Fibroblast of lung (primary cell): ENCODE results near the gene ESR2. TPM values are rescaled to one million over a fixed set of nuclear protein-coding genes. Genes with fewer than 3 reads are reported as not detected.

Experiments
- DNase-seq, 2 donors: peaks; one replicate each; pipeline versions ENCODE4 v3.0.0 to v3.0.0-alpha.2; 2010; ENCODE audit warnings: low read depth in 2 of 2
- H2AFZ ChIP-seq: 2 replicates; pipeline ENCODE4 v1.5.1; 2012; ENCODE audit warnings: low read length, control low read depth, inconsistent platforms
- H3K27ac ChIP-seq: 2 replicates; pipeline ENCODE4 v1.5.1; 2011; ENCODE audit warnings: low read length, control low read depth; ENCODE audit not compliant: insufficient read depth
- H3K27me3 ChIP-seq: 2 replicates; pipeline ENCODE4 v1.5.1; 2011; ENCODE audit warnings: mild to moderate bottlenecking, low read length; ENCODE audit not compliant: control insufficient read depth, insufficient read depth
- H3K36me3 ChIP-seq: 2 replicates; pipeline ENCODE4 v1.5.1; 2011; ENCODE audit warnings: low read length; ENCODE audit not compliant: control insufficient read depth, insufficient read depth
- H3K4me1 ChIP-seq: 2 replicates; pipeline ENCODE4 v1.5.1; 2011; ENCODE audit warnings: low read length; ENCODE audit not compliant: control insufficient read depth, insufficient read depth; ENCODE audit errors: extremely low read depth
- H3K4me2 ChIP-seq: 2 replicates; pipeline ENCODE4 v1.5.1; 2011; ENCODE audit warnings: low read length, control low read depth; ENCODE audit not compliant: insufficient read depth; ENCODE audit errors: extremely low read depth
- H3K4me3 ChIP-seq, 4 experiments: fragments of 200-600 bp in 1 of 4; sonication (generic) in 1 of 4; replicated peaks in 1 of 4; 2 replicates each; pipeline ENCODE4 v1.5.1; 2011 to 2016; ENCODE audit warnings: low read length in 4 of 4, low read depth in 3 of 4, mild to moderate bottlenecking in 3 of 4, control low read depth in 2 of 4, inconsistent platforms in 1 of 4, mixed read lengths in 1 of 4; ENCODE audit not compliant: insufficient read depth in 1 of 4; ENCODE audit errors: control extremely low read depth in 1 of 4
- H3K79me2 ChIP-seq: 2 replicates; pipeline ENCODE4 v1.5.1; 2012; ENCODE audit warnings: mild to moderate bottlenecking, low read length, inconsistent platforms; ENCODE audit not compliant: control insufficient read depth, insufficient read depth
- H3K9ac ChIP-seq: 2 replicates; pipeline ENCODE4 v1.5.1; 2011; ENCODE audit warnings: mild to moderate bottlenecking, low read length, control low read depth; ENCODE audit not compliant: insufficient read depth
- H3K9me3 ChIP-seq: 2 replicates; pipeline ENCODE4 v1.5.1; 2012; ENCODE audit warnings: low read depth, low read length; ENCODE audit not compliant: control insufficient read depth, insufficient read depth
- H4K20me1 ChIP-seq: 2 replicates; pipeline ENCODE4 v1.5.1; 2011; ENCODE audit warnings: low read length; ENCODE audit not compliant: control insufficient read depth, insufficient read depth; ENCODE audit errors: extremely low read depth
- CTCF ChIP-seq, 2 donors: IDR thresholded peaks in 1 of 2; conservative IDR thresholded peaks in 1 of 2; 1 replicate in 1 of 2; 2 replicates in 1 of 2; pipeline ENCODE4 v1.5.1; 2011 to 2012; ENCODE audit warnings: low read length in 2 of 2, control low read depth in 1 of 2, inconsistent platforms in 1 of 2, low read depth in 1 of 2, mild to moderate bottlenecking in 1 of 2
- EZH2 ChIP-seq: IDR thresholded peaks from 2 replicates; pipeline ENCODE4 v1.5.1; 2012; ENCODE audit warnings: low read length, control low read depth, mild to moderate bottlenecking; ENCODE audit errors: missing control alignments
- polyA plus RNA-seq, 2 donors: library from polyadenylated mRNA; depleted of rRNA in 1 of 2; stranded (reverse) in 1 of 2; unstranded in 1 of 2; fragments of >200 nt; gene quantifications; 2 replicates each; pipeline ENCODE4 v1.2.1, GENCODE V29; 2011 to 2012; ENCODE audit warnings: missing spikeins in 1 of 2
- total RNA-seq: library from RNA; depleted of rRNA; stranded (reverse); fragments of >200 nt; gene quantifications from 2 replicates; pipeline ENCODE4 v1.2.1, GENCODE V29; 2014

The ESR2 gene
- total and polyA plus RNA-seq, 2 donors (not counting 1 experiment from before 2014, with no cell fraction given): 0.02 to 0.66 TPM

- no peaks in the 10 kb centered on the region for H3K4me1 ChIP-seq
- no peak overlapping the region for H3K27ac ChIP-seq
- no peak for DNase-seq
- H3K36me3 ChIP-seq: no peaks in the 10 kb centered on the region
- no peak overlapping the region for H2AFZ ChIP-seq
- no peaks in the 10 kb centered on the region for H3K27me3 ChIP-seq
- H4K20me1 ChIP-seq: no peaks in the 10 kb centered on the region
- H3K4me3 ChIP-seq: no peak overlapping the region
- no peaks in the 10 kb centered on the region for H3K9me3 ChIP-seq
- TF ChIP-seq EZH2 (no peak), CTCF (conservative IDR thresholded peaks at IDR 0.05 in 1 of 2, IDR thresholded peaks at IDR 0.05 in 1 of 2; ENCODE audit: low read depth in 1 of 2, low read length in 2 of 2) (no peak)
- no peaks in the 10 kb centered on the region for H3K79me2 ChIP-seq
- no peak overlapping the region for H3K4me2 ChIP-seq
- no peak overlapping the region for H3K9ac ChIP-seq
Measured at GRCh38 chr14:64059454-64060198, 234.5 kb downstream of the ESR2 start.

GRCh38 chr14:64053694-64054669, 240.2 kb downstream of the ESR2 start:
- peak; percentile 6 to 12 for DNase-seq
- no peaks in the 10 kb centered on the region for H4K20me1 ChIP-seq
- H3K9ac ChIP-seq: no peak overlapping the region
- no peaks in the 10 kb centered on the region for H3K79me2 ChIP-seq
- H3K36me3 ChIP-seq: no peaks in the 10 kb centered on the region
- H3K9me3 ChIP-seq: no peaks in the 10 kb centered on the region
- no peak overlapping the region for H3K4me3 ChIP-seq
- no peak overlapping the region for H3K4me2 ChIP-seq
- TF ChIP-seq CTCF (conservative IDR thresholded peaks at IDR 0.05 in 1 of 2, IDR thresholded peaks at IDR 0.05 in 1 of 2; ENCODE audit: low read depth in 1 of 2, low read length in 2 of 2): no peak
- TF ChIP-seq EZH2: no peak
- H3K27ac ChIP-seq: no peak overlapping the region
- H3K4me1 ChIP-seq: no peaks in the 10 kb centered on the region
- H2AFZ ChIP-seq: no peak overlapping the region
- no peaks in the 10 kb centered on the region for H3K27me3 ChIP-seq
